IPS-18c (cell line): ENCODE measurements around the gene PRDX5.
"Not testable (repeated sequence)": the region's sequence is repeated elsewhere in the genome, so short reads cannot be mapped to it uniquely, and the experiment has no call there.

ENCODE experiments used
- H3K4me3 ChIP-seq: 2 replicates; pipeline ENCODE4 v1.7.0; 2013; ENCODE audit warnings: low read depth, mild to moderate bottlenecking, low read length, moderate library complexity; ENCODE audit not compliant: insufficient read depth
- H3K9me3 ChIP-seq: one replicate; pipeline ENCODE4 v1.6.1; 2013; ENCODE audit warnings: mild to moderate bottlenecking, low read length, moderate library complexity; ENCODE audit not compliant: control insufficient read depth, insufficient read depth

PRDX5 gene

GRCh38 chr11:64303109-64304031 is 14.6 kb upstream of the PRDX5 start:
- H3K9me3 ChIP-seq = no peaks in the 10 kb centered on the region
- no peak overlapping the region for H3K4me3 ChIP-seq

GRCh38 chr11:64304032-64304315 is 13.9 kb upstream of the PRDX5 start:
- H3K4me3 ChIP-seq = peak overlapping the region; percentile 54; the same call in 1 of the 2 replicates

GRCh38 chr11:64304316-64305072 is 13.4 kb upstream of the PRDX5 start:
- peak overlapping the region; percentile 54 for H3K4me3 ChIP-seq
- no peaks in the 10 kb centered on the region for H3K9me3 ChIP-seq

More at GRCh38 chr11:64304032-64304315, 13.9 kb upstream of the PRDX5 start:
- no peaks in the 10 kb centered on the region for H3K9me3 ChIP-seq

- Histone ChIP-seq H3K9me3 (no peaks in the 10 kb centered on the region), H3K4me3 (peak within 1 kb of the TSS; percentile 67)
These were observed 12.7 kb upstream of the PRDX5 start, which contains the start of gene ESRRA for GRCh38 chr11:64305075-64305690. TSS of gene ESRRA (plus strand) at chr11:64305524. CDS start at chr11:64307180, 1,656 bp downstream.

GRCh38 chr11:64305691-64306562 is 12.0 kb upstream of the PRDX5 start:
- Histone ChIP-seq H3K4me3 (peak overlapping the region; percentile 67), H3K9me3 (no peaks in the 10 kb centered on the region)

- H3K9me3 ChIP-seq = no peaks in the 10 kb centered on the region
- peak overlapping the region; percentile 67 for H3K4me3 ChIP-seq
These were observed 11.4 kb upstream of the PRDX5 start for GRCh38 chr11:64306563-64306875.

- peak overlapping the region; percentile 67 for H3K4me3 ChIP-seq
These were observed 10.9 kb upstream of the PRDX5 start for GRCh38 chr11:64306876-64307622.

GRCh38 chr11:64307795-64308194 is 10.1 kb upstream of the PRDX5 start:
- H3K4me3 ChIP-seq, H3K9me3 ChIP-seq: not testable (repeated sequence)

More at GRCh38 chr11:64306876-64307622, 10.9 kb upstream of the PRDX5 start:
- H3K9me3 ChIP-seq = no peaks in the 10 kb centered on the region

GRCh38 chr11:64312947-64313346 is 5.0 kb upstream of the PRDX5 start:
- Histone ChIP-seq H3K4me3 (no peak overlapping the region), H3K9me3 (no peaks in the 10 kb centered on the region)

GRCh38 chr11:64313491-64314145 is 4.3 kb upstream of the PRDX5 start:
- Histone ChIP-seq H3K4me3 (no peak overlapping the region), H3K9me3 (no peaks in the 10 kb centered on the region)

- no peak overlapping the region for H3K4me3 ChIP-seq
- H3K9me3 ChIP-seq = no peaks in the 10 kb centered on the region
These were observed 3.6 kb upstream of the PRDX5 start for GRCh38 chr11:64314146-64314804.

- H3K4me3 ChIP-seq = no peak overlapping the region; the same call in 1 of the 2 replicates
- no peaks in the 10 kb centered on the region for H3K9me3 ChIP-seq
These were observed 2.9 kb upstream of the PRDX5 start for GRCh38 chr11:64314805-64315561.

GRCh38 chr11:64315667-64316526 is 2.0 kb upstream of the PRDX5 start:
- not testable (repeated sequence) for H3K9me3 ChIP-seq, H3K4me3 ChIP-seq

GRCh38 chr11:64316672-64317324 is 1.1 kb upstream of the PRDX5 start:
- Histone ChIP-seq H3K9me3 (no peaks in the 10 kb centered on the region), H3K4me3 (peak overlapping the region; percentile 95)
